DMS53 (cell line): ENCODE measurements around the gene MOSMO.
"Not testable (repeated sequence)": the region's sequence is repeated elsewhere in the genome, so short reads cannot be mapped to it uniquely, and the experiment has no call there.

Experiments used
- DNase-seq: peaks from one replicate; lab custom pipeline; 2025; lab: John Stamatoyannopoulos, UW

MOSMO gene

GRCh38 chr16:22007509-22008214 lies at the start of gene MOSMO:
Gene MOSMO, plus strand, starts transcription at chr16:22008111. Its CDS starts 191 bp downstream, at chr16:22008302.
- DNase-seq: peak; percentile 73

DNA sequence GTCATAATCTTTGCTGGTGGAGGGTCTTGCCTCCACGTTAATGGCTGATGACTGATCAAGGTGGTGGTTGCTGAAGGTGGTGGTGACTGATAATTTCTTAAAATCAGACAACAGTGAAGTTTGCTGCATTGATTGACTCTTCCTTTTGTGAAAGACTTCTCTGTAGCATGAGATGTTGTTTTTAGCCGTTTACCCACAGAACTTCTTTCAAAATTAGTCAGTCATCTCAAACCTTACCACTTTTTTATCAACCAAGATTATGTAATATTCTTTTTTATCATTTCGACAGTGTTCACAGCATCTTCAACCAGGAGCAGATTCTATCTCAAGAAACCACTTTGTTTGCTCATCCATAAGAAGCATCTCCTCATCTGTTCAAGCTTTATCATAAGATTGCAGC lies 48.9 kb upstream of the MOSMO start:
- no peak for DNase-seq

DNA sequence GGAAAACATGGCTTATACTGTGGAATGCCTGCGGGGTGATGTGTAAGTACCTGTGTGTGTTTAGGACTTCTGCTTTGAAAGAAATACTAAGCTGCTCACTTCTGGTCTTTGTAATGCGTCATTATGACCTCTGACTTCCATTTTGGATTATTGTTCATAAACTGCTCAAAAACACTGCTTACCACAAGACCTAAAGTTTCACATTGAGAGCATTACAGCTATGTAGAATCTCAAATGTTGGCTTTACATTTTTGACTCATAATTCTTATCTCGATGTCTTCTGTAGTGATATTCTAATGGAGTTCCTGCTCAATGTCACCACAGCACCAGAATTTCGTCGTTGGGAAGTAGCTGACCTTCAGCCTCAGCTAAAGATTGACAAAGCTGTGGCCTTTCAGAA lies 45.4 kb upstream of the MOSMO start:
- no peak for DNase-seq

GRCh38 chr16:21963887-21964286 lies 44.0 kb upstream of the MOSMO start:
- no peak for DNase-seq

GRCh38 chr16:21964353-21964752 lies 43.6 kb upstream of the MOSMO start:
- no peak for DNase-seq

GRCh38 chr16:21971856-21972255 lies 36.1 kb upstream of the MOSMO start:
- no peak for DNase-seq

GRCh38 chr16:21973945-21974344 lies 34.0 kb upstream of the MOSMO start:
- DNase-seq: no peak

- DNase-seq: no peak
Measured at GRCh38 chr16:21980032-21980431, 27.9 kb upstream of the MOSMO start.

DNA sequence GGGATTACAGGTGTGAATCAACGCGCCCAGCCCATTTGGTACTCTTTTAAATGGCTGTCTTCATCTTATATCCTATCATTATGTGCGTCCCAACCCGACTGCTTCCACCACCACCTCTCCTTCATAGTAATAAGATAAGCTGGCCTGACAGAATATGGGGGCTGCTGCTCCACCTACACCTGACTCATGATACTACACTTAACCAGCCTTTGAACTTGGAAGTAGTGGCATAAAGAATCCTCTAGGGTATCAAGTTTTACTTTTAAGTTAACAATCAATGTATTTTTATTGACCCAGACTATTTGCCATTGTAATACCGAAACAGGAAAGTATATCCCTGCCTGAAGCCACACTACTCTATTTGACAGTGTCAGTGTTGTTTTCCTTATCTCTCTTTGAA lies 25.8 kb upstream of the MOSMO start:
- DNase-seq: no peak

GRCh38 chr16:21984062-21984461 lies 23.8 kb upstream of the MOSMO start:
- DNase-seq: no peak

GRCh38 chr16:21985524-21985923 lies 22.4 kb upstream of the MOSMO start:
- no peak for DNase-seq

GRCh38 chr16:21986692-21987246 lies 21.1 kb upstream of the MOSMO start:
- DNase-seq: no peak

- no peak for DNase-seq
Measured at GRCh38 chr16:21987498-21987897, 20.4 kb upstream of the MOSMO start.

DNA sequence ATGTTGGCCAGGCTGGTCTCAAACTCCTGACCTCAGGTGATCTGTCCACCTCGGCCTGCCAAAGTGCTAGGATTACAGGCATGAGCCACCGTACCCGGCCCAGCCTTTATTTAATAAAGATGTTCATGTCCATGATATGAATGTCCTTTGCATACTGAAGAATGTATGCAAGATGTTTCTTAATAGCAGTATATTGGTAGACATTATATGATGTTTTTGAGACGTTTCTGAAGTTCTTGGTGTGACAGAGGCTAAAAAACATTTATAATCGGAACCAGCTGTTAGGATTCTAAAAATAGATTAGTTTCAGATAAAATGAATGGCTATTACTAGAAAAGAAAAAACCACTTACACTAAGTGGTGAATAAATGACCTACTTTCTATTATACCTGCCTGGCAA lies 18.8 kb upstream of the MOSMO start:
- no peak for DNase-seq

- no peak for DNase-seq
Measured at GRCh38 chr16:21989751-21990150, 18.2 kb upstream of the MOSMO start.

DNA sequence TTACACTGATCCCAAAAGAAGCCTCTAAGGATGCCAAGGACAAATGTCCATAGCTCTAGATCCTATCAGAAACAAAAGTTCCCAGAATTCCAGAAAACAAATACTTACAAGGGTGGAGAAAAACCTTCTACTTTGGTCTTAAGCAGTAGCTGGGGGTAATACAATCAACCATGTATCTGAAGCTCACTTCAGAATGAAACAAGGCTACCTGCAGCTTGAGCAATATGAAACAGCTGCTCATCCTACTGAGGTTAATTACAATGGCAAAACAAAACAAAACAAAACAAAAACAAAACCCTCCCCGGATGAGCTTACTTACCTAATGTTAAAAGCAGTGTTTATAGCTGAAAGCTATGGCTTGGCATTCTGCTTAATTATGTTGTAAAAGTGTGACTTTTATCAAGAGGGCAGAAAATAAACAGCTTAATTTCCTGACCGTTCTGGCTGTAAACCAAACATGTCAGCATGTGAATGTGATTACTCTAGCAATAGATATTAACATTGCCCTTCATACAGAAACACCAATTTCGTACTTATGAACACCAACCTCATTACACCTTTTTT lies 17.4 kb upstream of the MOSMO start:
- no peak for DNase-seq

DNA sequence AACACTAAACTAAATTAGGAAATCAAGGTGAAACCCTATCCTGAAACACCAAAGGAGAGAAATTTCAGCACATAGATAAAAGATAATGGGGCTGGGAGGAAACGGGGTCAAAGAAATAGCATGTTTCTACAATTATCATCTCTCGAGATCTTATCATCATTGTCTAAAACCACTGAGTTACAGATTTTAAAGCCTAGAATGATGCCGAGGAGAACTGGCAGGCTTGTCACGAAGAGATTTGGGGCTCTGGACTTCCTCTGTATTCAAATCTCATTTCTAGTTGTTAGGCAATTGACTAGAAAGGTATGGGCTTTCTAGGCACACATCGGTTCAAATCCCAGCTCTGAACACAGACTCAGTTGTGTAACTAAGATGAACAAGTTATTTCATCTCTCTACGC lies 16.3 kb upstream of the MOSMO start:
- no peak for DNase-seq

- DNase-seq: no peak
Measured at GRCh38 chr16:21994856-21995465, 12.9 kb upstream of the MOSMO start.

- DNase-seq: no peak
Measured at GRCh38 chr16:21996923-21997696, 10.8 kb upstream of the MOSMO start.

DNA sequence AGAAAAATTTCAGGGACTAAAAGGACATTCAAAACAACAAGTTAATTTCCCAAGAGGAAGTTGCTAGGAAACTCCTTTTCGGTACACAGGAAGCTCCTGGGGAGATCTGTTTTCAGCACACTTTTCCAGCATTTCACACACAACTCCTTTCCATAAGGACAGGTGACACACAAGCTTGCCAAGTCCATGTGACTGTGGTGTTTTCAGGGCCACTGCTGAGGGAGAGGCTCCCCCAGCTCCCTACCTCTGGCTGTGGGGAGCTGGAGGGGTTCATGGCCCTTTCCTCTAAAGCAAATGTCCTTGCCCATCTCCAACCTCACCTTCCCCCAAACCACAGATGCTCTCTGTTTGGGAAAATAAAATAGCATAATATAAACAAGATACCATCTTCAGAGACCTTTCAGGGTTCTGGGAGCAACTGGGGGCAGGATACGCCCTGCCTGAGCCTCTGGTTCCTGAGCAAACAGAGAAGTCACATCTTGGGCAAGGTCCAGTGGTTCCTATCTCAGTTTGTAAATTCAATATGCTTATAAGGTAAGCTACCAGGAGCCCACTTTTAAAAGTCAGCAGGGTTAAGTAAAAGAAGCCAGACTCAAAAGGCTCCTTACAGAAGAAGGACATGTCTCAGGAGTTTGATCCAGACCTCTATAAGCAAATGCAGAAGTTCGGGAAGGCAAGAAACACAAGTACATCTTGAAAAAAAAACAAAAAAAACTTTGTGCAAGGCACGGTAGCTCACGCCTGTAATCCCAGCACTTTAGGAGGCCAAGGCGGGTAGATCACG lies 10.0 kb upstream of the MOSMO start:
- DNase-seq: no peak

GRCh38 chr16:22001591-22001990 lies 6.3 kb upstream of the MOSMO start:
- no peak for DNase-seq

DNA sequence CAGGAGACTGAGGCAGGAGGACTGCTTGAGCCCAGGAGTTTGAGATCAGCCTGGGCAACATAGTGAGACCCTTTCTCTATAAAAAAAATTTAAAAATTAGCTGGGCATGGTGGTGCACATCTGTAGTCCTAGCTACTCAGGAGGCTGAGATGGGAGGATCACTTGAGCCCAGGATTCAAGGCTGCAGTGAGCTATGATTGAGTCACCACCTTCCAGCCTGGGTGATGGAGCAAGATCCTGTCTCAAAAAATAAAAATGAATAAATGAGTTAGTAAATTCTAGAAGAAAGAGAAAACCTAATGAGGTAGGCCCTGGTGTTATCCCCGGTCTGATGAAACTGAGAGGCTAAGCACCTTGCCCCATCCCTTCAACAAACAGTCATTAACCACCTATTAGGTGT lies 5.9 kb upstream of the MOSMO start:
- DNase-seq: not testable (repeated sequence)
